ENCODE results near the gene DROSHA. TPM values are rescaled to one million over a fixed set of nuclear protein-coding genes. Genes with fewer than 3 reads are reported as not detected.
"Not testable (repeated sequence)": the region's sequence is repeated elsewhere in the genome, so short reads cannot be mapped to it uniquely, and the experiment has no call there.

The DROSHA gene
- total and polyA plus RNA-seq, 2 experiments from 2014 or later, result 27.7 to 42.1 TPM

DNA sequence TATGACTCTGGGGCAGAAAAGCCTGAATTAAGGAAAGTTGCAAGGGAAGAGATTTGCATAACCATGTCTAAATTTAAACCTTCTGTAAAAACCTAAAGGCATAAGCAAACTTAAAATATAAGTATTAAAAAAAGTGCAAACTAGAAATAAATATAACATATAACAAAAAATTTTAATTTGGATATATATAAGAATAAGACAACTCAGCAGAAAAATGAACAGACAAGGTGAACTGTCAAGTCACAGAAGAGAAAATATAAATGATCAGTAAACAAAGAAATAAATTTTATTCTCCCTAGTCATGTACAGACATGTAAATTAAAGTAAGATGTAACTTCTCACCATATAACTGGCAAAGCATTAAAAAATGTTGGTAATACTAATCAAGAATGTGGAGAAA is 37.2 kb upstream of the DROSHA start:
- no peak for DNase-seq (ENCODE audit: low read depth in 1 of 2, low spot score in 1 of 2)
- no peaks in the 10 kb centered on the region for H3K27me3 ChIP-seq
- no peak overlapping the region for H3K4me3 ChIP-seq
- H3K36me3 ChIP-seq, result no peaks in the 10 kb centered on the region
- TF ChIP-seq, protein P1, sequence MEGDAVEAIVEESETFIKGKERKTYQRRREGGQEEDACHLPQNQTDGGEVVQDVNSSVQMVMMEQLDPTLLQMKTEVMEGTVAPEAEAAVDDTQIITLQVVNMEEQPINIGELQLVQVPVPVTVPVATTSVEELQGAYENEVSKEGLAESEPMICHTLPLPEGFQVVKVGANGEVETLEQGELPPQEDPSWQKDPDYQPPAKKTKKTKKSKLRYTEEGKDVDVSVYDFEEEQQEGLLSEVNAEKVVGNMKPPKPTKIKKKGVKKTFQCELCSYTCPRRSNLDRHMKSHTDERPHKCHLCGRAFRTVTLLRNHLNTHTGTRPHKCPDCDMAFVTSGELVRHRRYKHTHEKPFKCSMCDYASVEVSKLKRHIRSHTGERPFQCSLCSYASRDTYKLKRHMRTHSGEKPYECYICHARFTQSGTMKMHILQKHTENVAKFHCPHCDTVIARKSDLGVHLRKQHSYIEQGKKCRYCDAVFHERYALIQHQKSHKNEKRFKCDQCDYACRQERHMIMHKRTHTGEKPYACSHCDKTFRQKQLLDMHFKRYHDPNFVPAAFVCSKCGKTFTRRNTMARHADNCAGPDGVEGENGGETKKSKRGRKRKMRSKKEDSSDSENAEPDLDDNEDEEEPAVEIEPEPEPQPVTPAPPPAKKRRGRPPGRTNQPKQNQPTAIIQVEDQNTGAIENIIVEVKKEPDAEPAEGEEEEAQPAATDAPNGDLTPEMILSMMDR (IDR thresholded peaks at IDR 0.05; ENCODE audit: low read depth, low read length), result no peak
- H3K27ac ChIP-seq, result no peak overlapping the region
- H3K4me1 ChIP-seq (ENCODE audit: low read depth), result no peaks in the 10 kb centered on the region
- H3K9me3 ChIP-seq (ENCODE audit: low read depth), result no peaks in the 10 kb centered on the region

DNA sequence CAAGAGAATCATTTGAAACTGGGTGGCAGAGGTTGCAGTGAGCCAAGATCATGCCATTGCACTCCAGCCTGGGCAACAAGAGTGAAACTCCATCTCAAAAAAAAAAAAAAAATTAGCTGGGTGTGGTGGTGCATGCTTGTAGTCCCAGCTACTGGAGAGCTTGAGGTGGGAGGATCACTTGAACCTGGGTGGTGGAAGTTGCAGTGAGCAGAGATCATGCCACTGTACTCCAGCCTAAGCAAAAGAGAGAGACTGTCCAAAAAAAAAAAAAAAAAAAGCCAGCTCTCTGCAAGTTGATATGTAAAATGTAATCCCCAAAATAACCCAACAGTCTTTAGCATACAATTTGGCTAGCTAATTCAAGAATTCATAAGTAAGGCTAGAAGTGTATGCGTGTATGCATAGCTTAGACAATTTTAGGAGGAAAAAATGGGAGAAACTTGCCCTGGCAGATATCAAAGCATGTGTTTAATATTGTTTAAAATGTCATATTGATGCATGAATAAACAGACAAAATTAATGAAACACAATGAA is 36.5 kb upstream of the DROSHA start:
- H3K27ac ChIP-seq, result no peak overlapping the region
- DNase-seq (ENCODE audit: low read depth in 1 of 2, low spot score in 1 of 2), result no peak
- H3K27me3 ChIP-seq, result no peaks in the 10 kb centered on the region
- no peak overlapping the region for H3K4me3 ChIP-seq
- no peaks in the 10 kb centered on the region for H3K4me1 ChIP-seq (ENCODE audit: low read depth)
- no peaks in the 10 kb centered on the region for H3K36me3 ChIP-seq
- no peaks in the 10 kb centered on the region for H3K9me3 ChIP-seq (ENCODE audit: low read depth)
- TF ChIP-seq, protein P1 (IDR thresholded peaks at IDR 0.05; ENCODE audit: low read depth, low read length), result no peak

DNA sequence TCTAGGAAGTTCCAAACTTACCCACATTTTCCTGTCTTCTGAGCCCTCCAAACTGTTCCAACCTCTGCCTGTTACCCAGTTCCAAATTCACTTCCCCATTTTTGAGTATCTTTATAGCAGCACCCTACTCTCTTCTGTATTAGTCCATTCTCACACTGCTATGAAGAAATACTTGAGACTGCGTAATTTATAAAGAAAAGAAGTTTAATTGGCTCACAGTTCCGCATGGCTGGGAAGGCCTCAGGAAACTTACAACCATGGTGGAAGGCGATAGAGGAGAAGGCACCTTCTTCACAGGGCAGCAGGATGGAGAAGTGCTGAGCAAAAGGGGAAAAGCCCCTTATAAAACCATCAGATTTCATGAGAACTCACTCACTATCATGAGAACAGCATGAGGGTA is 34.5 kb upstream of the DROSHA start:
- not testable (repeated sequence) for H3K4me3 ChIP-seq; H3K27ac ChIP-seq; DNase-seq (ENCODE audit: low read depth in 1 of 2, low spot score in 1 of 2); H3K4me1 ChIP-seq (ENCODE audit: low read depth); H3K27me3 ChIP-seq; H3K9me3 ChIP-seq (ENCODE audit: low read depth); H3K36me3 ChIP-seq

DNA sequence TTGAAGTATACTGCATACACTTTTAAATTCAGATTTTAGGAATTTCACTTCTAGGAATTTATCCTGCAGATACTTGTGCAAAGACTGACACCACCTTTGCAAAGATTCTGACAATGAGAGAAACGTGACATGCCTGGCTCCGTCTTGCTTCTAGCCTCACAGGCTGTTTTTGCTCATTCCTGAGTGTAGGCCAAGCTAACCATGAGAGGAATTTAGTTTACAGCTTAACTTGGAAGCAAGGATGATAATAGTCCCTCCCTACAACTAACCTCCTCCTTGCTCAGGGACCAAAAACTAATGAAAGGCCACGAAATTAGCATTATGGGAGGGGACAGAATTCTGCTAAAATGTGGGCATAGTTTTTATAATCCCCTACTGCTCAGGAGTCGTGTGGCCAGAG is 31.3 kb upstream of the DROSHA start:
- H3K36me3 ChIP-seq, result no peaks in the 10 kb centered on the region
- no peaks in the 10 kb centered on the region for H3K4me1 ChIP-seq (ENCODE audit: low read depth)
- no peaks in the 10 kb centered on the region for H3K9me3 ChIP-seq (ENCODE audit: low read depth)
- no peaks in the 10 kb centered on the region for H3K27me3 ChIP-seq
- TF ChIP-seq, protein P1 (IDR thresholded peaks at IDR 0.05; ENCODE audit: low read depth, low read length), result no peak
- DNase-seq (ENCODE audit: low read depth in 1 of 2, low spot score in 1 of 2), result no peak
- no peak overlapping the region for H3K27ac ChIP-seq
- H3K4me3 ChIP-seq, result no peak overlapping the region

DNA sequence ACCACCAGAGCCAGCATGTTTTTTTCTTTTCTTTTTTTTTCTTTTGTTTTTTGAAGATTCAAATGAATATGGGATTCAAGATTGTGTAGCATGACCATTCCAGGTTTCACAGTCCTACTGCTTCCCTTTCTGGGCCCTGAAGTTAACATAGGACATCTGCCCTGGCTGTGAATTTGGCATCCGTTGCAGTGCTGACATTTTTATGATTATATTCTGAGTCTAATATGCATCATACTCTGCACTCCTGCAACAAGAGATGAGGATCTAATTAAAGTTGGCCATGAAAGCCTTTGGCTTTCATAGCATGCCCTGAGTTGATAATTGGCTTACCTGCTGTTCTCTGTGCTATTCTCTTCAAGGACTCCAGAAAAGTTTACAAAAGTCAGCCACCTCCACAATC is 30.1 kb upstream of the DROSHA start:
- no peak overlapping the region for H3K27ac ChIP-seq
- TF ChIP-seq, protein P1 (IDR thresholded peaks at IDR 0.05; ENCODE audit: low read depth, low read length), result no peak
- no peaks in the 10 kb centered on the region for H3K9me3 ChIP-seq (ENCODE audit: low read depth)
- DNase-seq (ENCODE audit: low read depth in 1 of 2, low spot score in 1 of 2), result no peak
- H3K4me3 ChIP-seq, result no peak overlapping the region
- H3K36me3 ChIP-seq, result no peaks in the 10 kb centered on the region
- H3K4me1 ChIP-seq (ENCODE audit: low read depth), result no peaks in the 10 kb centered on the region
- H3K27me3 ChIP-seq, result no peaks in the 10 kb centered on the region

DNA sequence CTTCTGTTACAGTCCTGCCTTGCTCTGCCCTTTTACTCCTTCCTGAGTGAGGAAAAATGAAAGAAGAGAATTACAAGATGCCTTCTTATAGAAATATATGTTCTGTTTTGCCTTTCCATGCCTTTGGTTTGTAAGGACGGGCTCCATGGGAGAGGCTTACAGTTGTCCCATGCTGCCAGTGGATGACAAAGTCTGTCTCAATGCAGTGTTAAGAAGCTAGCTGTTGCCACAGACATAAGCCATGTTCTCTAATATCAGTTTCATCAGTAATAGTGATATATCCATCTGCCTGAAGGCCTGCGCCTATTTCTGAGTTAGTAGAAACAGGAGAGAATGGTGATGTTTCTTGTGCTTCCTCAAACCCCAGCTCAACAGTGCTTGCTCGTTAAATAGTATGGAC is 28.0 kb upstream of the DROSHA start:
- Histone ChIP-seq H3K4me3 (no peak overlapping the region), H3K9me3 (ENCODE audit: low read depth) (no peaks in the 10 kb centered on the region), H3K36me3 (peaks cover 2% of the 10 kb centered on the region), H3K27me3 (no peaks in the 10 kb centered on the region), H3K27ac (no peak overlapping the region), H3K4me1 (ENCODE audit: low read depth) (no peaks in the 10 kb centered on the region)
- no peak for DNase-seq (ENCODE audit: low read depth in 1 of 2, low spot score in 1 of 2)
- TF ChIP-seq, protein P1 (IDR thresholded peaks at IDR 0.05; ENCODE audit: low read depth, low read length), result no peak
